Epithelial cell of esophagus (primary cell): ENCODE measurements around the gene OR8B8.

Source experiments
- DNase-seq: peaks from one replicate; pipeline ENCODE4 v3.0.0; 2010; ENCODE audit warnings: low read depth
- H3K4me3 ChIP-seq: 2 replicates; pipeline ENCODE4 v1.5.1; 2011; ENCODE audit warnings: mild to moderate bottlenecking, low read length, control low read depth
- TF ChIP-seq, protein P1 (sequence below): IDR thresholded peaks from 2 replicates; pipeline ENCODE4 v1.5.1; 2011; ENCODE audit warnings: low read depth, mild to moderate bottlenecking, low read length, control low read depth, inconsistent platforms; ENCODE audit not compliant: insufficient read depth; ENCODE audit errors: missing control alignments

OR8B8 gene

DNA sequence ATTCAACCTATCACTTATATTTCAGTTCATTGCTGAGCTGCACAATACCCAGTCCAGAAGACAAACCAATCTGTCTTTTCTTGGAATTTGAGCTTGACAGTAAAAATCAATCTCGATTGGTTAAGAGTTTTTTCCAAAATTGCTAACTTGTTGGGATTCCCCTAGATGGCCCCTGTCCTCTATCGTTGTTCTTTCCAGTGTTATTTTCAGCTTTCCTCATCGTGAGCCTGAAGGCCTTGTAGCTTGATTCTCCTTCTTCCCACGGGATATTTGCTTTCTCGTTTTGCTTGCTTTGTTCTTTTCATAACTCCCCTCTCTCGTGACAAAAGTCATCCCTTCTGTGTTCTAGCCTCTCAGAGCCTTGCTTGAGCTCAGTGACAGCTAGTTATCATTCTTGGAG, 3.1 kb downstream of the OR8B8 start:
- no peak for DNase-seq
- TF ChIP-seq, protein P1, sequence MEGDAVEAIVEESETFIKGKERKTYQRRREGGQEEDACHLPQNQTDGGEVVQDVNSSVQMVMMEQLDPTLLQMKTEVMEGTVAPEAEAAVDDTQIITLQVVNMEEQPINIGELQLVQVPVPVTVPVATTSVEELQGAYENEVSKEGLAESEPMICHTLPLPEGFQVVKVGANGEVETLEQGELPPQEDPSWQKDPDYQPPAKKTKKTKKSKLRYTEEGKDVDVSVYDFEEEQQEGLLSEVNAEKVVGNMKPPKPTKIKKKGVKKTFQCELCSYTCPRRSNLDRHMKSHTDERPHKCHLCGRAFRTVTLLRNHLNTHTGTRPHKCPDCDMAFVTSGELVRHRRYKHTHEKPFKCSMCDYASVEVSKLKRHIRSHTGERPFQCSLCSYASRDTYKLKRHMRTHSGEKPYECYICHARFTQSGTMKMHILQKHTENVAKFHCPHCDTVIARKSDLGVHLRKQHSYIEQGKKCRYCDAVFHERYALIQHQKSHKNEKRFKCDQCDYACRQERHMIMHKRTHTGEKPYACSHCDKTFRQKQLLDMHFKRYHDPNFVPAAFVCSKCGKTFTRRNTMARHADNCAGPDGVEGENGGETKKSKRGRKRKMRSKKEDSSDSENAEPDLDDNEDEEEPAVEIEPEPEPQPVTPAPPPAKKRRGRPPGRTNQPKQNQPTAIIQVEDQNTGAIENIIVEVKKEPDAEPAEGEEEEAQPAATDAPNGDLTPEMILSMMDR: no peak
- H3K4me3 ChIP-seq: no peak overlapping the region

DNA sequence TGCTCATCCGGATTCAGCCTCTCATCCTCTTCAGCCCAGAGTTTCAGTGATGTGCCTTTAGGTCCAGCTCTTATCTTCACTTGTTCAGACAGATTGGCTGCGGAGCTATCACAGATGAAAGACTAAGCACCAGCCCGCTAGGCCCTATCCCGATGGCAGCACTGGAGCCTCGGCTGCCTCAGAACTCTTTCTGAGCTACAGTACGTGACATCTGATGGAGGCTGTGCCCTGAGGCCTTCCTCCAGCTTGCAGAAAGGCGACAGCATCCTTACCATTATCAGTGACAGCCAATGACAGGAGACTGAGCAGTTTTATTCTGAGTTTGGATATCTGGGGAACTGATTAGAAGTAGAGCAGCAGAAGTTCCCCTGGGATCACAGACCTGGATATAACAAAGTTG, 4.0 kb downstream of the OR8B8 start:
- no peak for DNase-seq
- TF ChIP-seq, protein P1: no peak
- H3K4me3 ChIP-seq: no peak overlapping the region

DNA sequence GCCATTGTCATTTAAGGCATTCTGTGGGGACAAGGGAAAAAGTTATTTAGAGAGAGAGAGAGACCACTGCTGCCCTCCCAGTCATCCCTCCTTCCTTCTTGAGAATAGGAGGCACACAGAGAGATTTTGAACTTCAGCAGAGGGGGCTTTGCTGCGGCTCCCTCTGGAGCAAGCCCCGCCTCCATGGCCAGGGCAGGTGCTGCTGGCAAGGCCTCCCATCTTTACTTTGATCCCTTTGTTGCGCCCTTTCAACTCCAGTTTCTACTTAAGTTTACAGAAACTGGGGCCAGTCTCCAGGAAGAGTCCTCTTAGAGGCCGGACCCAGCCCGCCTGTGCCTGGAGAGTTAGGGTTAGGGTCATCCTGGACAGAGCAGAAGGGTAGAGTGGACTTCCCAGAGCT, 4.4 kb downstream of the OR8B8 start:
- H3K4me3 ChIP-seq: no peak overlapping the region
- no peak for DNase-seq
- TF ChIP-seq, protein P1: no peak

DNA sequence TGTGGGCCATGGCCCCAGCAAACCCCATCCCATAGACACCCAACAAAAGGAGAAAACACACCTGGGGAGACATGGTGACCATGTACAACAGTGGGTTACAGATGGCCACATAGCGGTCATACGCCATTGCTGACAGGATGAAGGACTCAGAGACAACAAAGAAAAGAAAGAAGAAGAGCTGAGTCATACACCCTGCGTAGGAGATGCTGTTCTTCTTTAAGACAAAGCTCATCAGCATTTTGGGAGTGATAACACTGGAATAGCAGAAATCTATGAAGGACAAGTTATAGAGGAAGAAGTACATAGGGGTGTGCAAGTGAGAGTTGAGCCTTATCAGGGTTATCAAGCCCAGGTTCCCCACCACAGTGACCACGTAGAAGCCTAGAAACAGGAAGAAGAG, 4.9 kb downstream of the OR8B8 start:
- H3K4me3 ChIP-seq: no peak overlapping the region
- TF ChIP-seq, protein P1: no peak
- no peak for DNase-seq

DNA sequence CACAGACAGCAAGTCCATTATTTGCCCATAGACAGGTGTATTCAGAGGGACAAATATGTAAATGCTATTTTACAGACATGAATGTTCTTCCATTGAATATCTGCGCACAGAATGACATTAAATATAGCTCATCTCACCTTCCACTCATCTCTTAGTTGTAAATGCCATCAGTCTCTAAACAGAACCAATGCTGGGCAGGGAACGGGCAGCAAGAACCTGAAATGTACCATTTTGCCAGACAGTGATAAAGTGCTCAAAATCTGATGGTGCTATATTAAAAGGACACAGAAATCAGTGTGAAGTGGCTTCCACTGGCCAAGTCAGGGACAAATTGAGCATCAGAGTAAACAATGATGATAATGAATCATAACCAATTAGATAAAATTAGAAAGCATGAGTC, 10.8 kb downstream of the OR8B8 start:
- no peak overlapping the region for H3K4me3 ChIP-seq
- DNase-seq: no peak
- TF ChIP-seq, protein P1: no peak

DNA sequence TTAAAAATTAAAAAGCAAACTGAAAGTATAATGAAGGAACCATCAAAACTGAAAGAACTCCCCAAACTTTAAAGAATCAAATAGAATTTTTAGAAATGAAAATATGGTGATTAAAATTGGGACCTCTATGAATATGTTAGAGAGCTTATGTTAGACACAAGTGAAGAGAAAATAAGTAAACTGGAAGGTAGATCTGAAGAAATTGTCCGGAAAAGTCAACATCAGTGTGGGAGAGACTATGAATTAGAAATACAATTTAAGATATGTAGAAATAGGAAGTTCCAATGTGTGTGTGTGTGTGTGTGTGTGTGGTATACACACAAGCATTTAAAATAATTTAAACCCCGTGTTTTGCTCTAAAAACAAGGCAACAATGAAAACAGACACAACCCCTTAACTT, 15.9 kb downstream of the OR8B8 start:
- TF ChIP-seq, protein P1: no peak
- no peak for DNase-seq
- H3K4me3 ChIP-seq: no peak overlapping the region

DNA sequence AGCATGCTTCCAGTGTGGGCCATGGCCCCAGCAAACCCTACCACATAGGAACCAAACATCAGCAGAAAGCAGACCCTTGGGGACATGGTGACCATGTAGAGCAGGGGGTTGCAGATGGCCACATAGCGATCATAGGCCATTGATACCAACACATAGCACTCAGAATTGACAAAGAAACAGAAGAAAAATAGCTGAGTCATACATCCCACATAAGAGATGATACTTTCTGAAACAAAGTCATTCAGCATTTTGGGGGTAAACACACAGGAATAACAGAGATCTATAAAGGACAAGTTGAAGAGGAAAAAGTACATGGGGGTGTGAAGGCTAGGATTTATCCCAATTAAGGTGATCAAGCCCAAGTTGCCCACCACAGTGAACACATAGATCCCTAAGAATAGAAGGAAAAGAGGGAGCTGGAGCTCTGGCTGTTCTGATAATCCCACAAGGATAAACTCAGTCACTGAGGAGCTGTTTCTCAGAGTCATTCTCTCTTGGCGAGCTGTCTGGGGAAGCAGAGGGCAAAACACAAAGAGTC, 21.0 kb downstream of the OR8B8 start, which contains the start of gene OR8B4:
Gene OR8B4 (minus strand): TSS at position 488 of the 538 bp plus-strand sequence. CDS start 0 bp downstream, at position 488.
- H3K4me3 ChIP-seq: no peak within 1 kb of the TSS
- TF ChIP-seq, protein P1: no peak
- DNase-seq: no peak
